ENCODE data around the gene ZNF837.
"Not testable (repeated sequence)": the region's sequence is repeated elsewhere in the genome, so short reads cannot be mapped to it uniquely, and the experiment has no call there.

ZNF837 gene

DNA sequence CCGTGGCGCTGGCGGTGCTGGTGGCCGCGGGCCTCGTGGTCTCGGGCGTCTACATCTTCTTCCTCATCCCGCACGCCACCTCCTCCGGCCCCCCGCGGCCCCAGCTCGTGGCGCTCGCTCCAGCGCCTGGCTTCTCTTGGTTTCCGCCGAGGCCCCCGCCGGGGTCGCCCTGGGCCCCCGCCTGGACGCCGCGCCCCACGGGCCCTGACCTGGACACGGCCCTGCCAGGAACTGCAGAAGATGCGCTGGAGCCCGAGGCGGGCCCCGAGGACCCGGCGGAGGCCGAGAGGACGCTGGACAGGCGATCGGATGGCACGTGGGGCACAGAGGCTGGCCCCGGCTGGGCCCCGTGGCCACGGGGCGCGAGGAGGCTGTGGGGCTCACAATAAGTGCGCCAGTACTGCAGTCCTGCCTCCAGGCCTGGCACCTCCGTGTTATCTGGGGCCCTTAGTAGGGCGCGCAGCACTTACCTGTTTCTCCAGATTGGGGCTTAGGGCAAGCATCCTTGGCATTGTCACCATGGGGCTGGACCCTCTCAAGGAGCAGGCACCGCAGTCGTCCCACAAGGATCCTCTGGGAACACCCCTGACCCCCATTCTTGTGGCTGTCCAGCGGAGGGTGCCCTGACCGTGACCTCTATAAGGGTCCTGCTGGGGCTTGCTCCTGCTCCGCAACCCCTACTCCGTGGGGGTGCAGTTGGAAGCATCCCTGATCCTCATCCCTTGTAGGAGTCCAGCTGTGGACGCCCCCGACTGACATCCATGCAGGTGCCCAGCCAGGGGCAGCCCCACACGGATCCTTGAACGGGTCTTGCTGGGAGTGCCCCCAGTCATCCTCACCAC is 16.1 kb upstream of the ZNF837 start:
- FAIRE-seq: no peak
- no peak for DNase-seq (ENCODE audit: low spot score)

- no peak for FAIRE-seq
Observed at GRCh38 chr19:58395979-58396627, 15.3 kb upstream of the ZNF837 start.

DNA sequence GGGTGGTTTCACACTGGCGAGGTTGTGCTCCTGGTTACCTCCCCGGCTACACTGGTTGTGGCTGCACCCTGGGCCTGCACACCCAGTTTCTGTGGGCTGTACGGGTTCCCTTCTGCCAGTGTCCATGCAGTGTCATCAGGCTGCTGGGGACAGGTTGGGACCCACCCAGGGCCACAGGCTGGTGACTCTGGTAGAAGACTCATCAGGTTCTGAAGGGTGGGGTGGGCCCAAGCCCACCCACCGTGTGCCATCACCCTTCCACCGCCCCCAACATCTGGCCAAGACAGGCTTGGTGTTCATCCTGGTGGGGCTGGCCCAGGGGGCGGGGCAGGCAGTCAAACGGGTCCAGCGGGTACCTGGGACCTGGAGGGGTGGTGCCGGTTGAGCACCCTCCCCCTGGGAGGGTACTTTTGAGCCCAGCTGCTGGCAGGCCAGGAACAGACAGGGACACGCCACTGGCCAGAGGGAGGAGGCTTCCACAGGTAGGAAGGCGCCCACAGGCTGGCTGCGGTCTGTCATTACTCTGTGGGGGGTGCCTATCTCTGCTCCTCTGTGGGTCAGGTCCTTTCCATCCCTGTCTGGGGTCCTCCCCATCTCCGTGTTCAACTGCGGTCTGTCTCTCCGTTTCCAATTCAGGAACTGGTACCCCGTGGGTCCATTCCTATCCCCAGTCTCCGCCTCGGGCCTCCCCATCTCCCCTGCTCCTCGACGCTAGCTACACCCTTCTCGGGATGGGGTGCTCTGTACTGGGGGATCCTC is 14.6 kb upstream of the ZNF837 start, which contains the start of gene RNF225:
Gene RNF225 (plus strand): TSS at position 437 of the 759 bp plus-strand sequence. CDS start 434 bp downstream, outside the sequence.
- DNase-seq (ENCODE audit: low spot score) (peak; percentile 18), FAIRE-seq (no peak)

More at GRCh38 chr19:58395979-58396627, 15.3 kb upstream of the ZNF837 start:
- DNase-seq (ENCODE audit: low spot score): no peak

GRCh38 chr19:58394821-58395219 is 14.0 kb upstream of the ZNF837 start:
- FAIRE-seq: no peak
- no peak for DNase-seq (ENCODE audit: low spot score)

DNA sequence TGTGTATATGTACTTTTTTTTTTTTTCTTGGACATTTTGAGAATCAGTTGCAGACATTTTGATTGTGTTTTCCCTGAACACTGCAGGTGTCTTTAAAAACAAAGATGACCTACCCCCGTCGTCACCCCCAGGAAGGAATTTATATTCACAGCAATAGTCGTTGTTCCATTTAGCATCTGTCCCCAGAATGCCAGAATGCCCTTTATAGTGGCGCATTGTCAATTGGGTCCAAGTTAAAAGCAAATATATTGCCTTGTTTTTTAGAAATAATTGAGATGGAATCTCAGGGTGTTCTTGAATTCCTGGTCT is 12.8 kb upstream of the ZNF837 start:
- no peak for DNase-seq (ENCODE audit: low spot score)
- no peak for FAIRE-seq

DNA sequence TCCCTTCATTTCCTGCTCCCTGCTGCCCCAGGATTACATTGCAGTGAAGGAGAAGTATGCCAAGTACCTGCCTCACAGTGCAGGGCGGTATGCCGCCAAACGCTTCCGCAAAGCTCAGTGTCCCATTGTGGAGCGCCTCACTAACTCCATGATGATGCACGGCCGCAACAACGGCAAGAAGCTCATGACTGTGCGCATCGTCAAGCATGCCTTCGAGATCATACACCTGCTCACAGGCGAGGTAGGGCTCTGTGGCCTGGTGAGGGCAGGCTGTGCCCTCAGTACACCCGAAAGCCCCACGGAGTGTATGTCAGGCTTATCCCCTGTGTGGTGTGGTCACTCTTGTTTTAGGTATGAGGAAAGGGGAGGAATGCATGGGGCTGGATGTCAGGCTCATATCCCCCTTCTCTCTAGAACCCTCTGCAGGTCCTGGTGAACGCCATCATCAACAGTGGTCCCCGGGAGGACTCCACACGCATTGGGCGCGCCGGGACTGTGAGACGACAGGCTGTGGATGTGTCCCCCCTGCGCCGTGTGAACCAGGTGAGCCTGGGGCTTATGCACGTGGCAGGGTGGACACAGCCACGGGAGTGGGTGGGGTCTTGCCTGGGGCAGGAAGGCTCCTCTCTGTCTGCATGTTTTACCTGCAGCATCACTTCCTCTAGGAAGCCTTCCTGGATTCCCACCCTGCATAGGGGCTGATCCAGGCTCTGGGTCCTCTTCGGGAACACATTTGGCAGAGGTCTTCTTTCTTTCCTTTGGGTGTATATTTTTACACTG is 12.3 kb upstream of the ZNF837 start:
- FAIRE-seq: no peak
- no peak for DNase-seq (ENCODE audit: low spot score)

DNA sequence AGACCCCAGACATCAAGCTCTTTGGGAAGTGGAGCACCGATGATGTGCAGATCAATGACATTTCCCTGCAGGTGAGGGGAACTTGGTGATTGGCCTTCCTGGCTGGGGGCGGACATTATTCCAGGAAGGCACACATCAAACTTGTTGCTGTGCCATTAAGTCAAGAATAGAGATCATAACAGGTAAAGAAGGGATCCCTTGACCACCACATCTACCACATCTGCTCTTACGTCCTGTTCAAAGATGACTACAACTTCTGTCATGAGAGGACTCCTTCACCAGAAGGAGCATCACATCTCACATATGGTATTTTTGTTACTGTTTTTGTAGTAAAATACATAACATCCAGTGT is 7.3 kb upstream of the ZNF837 start:
- FAIRE-seq (no peak), DNase-seq (ENCODE audit: low spot score) (no peak)

- FAIRE-seq: no peak
- no peak for DNase-seq (ENCODE audit: low spot score)
Observed at GRCh38 chr19:58387338-58388174, 6.7 kb upstream of the ZNF837 start.

DNA sequence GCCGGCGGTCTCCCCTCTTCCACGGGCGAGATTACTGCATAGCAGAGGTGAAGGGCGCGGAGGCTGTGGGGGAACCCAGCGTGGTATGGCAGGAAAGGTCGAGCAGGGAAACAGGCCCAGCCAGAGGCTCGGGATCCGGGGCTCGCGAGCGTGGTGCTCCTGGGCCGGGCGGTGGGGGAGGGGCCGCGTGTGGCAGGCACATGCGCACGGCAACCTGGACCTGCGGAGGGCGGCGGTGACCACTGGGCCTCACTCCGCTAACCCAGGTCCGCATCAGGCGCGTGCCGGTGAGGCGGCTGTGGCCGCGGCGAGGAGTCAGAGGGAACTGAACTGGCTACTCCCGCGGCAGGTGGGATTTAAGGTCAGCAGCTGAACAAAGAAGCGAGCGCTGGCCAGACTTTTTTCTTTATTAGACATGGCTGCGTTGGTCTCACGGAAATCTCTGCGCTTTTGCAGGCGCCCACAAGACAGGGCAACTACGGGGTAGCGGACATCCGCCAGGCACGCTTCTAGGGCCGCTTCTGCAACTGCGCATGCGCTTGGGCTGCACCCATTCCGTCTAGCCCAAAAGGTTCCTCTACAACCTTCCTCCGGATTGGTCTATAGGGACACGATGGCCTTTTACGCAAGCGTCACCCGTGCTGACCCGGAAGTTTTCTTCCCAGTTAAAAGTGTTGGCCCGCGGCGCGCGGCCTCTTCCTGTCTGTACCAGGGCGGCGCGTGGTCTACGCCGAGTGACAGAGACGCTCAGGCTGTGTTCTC is 5.9 kb upstream of the ZNF837 start, which contains the start of gene RPS5:
Gene RPS5 (plus strand): TSS at position 694 of the 762 bp plus-strand sequence. CDS start 869 bp downstream, outside the sequence.
- DNase-seq (ENCODE audit: low spot score): peak; percentile 97
- peak; percentile 76 for FAIRE-seq

- FAIRE-seq (no peak), DNase-seq (ENCODE audit: low spot score) (no peak)
Observed at GRCh38 chr19:58385891-58386575, 5.2 kb upstream of the ZNF837 start.

DNA sequence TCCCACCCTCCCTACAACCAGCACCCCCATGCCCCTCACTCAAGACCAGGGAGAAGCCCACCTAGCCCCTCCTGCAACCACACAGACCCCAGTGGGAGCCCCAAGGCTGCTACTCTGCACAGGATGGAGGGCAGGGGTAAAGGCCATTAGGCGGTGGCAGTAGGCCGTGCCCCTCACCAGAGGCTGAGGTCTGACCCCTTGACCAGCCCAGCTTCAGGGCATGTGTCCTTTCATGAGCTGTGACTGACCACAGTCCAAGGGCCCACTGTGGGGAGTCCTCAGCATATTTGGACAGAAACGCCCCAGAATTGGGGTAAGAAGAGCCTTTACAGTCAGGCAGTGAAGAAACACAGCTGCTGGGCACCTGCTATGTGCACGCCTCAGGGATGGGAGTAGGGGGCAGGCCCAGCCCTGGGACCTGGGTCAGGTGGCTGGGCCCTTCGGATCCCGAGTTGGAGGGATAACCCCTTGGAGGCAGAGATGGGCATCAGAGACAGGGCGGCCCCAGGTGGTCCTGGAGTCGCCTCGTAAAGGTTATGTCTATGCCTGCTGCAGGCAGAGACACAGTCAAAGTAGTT is 4.6 kb upstream of the ZNF837 start:
- FAIRE-seq (no peak), DNase-seq (ENCODE audit: low spot score) (no peak)

GRCh38 chr19:58382997-58383603 is 2.3 kb upstream of the ZNF837 start:
- DNase-seq (ENCODE audit: low spot score): no peak
- no peak for FAIRE-seq

GRCh38 chr19:58381460-58382212 is 806 bp upstream of the ZNF837 start:
- FAIRE-seq (no peak), DNase-seq (ENCODE audit: low spot score) (no peak)

GRCh38 chr19:58380037-58380661 is 681 bp downstream of the ZNF837 start:
- no peak for DNase-seq (ENCODE audit: low spot score)
- FAIRE-seq: no peak

DNA sequence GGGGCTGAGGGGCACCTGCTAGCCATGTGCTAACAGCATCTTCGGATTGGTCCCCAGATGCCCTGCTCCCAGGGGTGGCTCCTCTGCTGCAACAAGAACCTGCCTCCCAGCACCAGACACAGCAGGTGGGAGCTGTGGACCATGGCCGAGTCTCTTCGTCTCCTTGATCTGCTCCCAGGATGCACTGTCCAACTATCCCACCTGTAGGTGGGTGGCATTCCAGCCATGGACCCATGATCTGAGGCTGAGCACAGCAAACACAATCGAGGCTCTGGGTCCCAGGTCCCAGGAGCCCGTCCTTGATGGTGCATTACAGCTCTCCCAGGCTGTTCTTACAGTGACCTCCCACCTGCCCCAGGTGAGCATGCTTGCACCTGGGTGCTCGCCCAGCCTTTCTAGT is 1.6 kb downstream of the ZNF837 start:
- FAIRE-seq: no peak
- no peak for DNase-seq (ENCODE audit: low spot score)

GRCh38 chr19:58376724-58377123 is 4.1 kb downstream of the ZNF837 start:
- DNase-seq (ENCODE audit: low spot score); FAIRE-seq: not testable (repeated sequence)

DNA sequence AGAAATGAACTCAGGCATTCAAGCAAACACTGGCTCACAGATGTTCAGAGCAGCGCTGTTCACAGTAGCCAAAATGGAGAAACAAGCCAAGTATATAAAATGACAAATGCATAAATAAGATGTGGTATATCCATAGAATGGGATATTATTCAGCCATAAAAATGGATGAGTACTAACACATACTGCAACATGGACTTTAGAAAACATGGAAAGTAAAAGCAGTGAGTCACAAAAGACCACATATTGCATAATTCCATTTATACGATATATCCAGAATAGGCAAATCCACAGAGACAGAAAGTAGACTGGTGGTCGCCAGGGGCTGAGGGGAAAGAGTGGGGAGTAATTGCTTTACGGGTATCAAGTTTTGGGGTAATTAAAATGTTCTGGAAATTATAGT is 6.6 kb downstream of the ZNF837 start:
- DNase-seq (ENCODE audit: low spot score) (no peak), FAIRE-seq (no peak)

Measured in RCC 7860 (cell line).